A549 (cell line): Measurements from ENCODE around the gene PI4K2B.

Experiments
- CBX2 ChIP-seq: fragments of 200-600 bp; sonication (generic); IDR thresholded peaks from 2 replicates; pipeline ENCODE4 v1.6.1; 2016; ENCODE audit warnings: low read depth, mild to moderate bottlenecking, borderline replicate concordance
- EP300 ChIP-seq, 2 experiments: fragments of >200 bp; sonication (Bioruptor Twin); formaldehyde crosslinking; IDR thresholded peaks; 2 replicates in 1 of 2; 3 replicates in 1 of 2; pipeline ENCODE4 v1.6.1; 2016 to 2017
- MAZ ChIP-seq: fragments of 150-350 bp; IDR thresholded peaks from 2 replicates; pipeline ENCODE4 v1.6.1; 2014; ENCODE audit warnings: antibody characterized with exemption, low read depth, low read length, borderline replicate concordance
- POLR2A ChIP-seq: IDR thresholded peaks from 2 replicates; pipeline ENCODE4 v1.6.1; 2012; ENCODE audit warnings: mild to moderate bottlenecking, low read length
- SMC3 ChIP-seq: fragments of >200 bp; sonication (Bioruptor Twin); formaldehyde crosslinking; IDR thresholded peaks from 3 replicates; pipeline ENCODE4 v1.6.1; 2018; ENCODE audit warnings: inconsistent platforms
- ZC3H11A ChIP-seq: fragments of 450-650 bp; IDR thresholded peaks from 2 replicates; pipeline ENCODE4 v1.6.1; 2014; ENCODE audit warnings: antibody characterized with exemption, mild to moderate bottlenecking
- TF ChIP-seq, protein P1 (sequence below): fragments of >200 bp; sonication (Bioruptor Twin); formaldehyde crosslinking; IDR thresholded peaks from 2 replicates; pipeline ENCODE4 v1.6.1; 2016
- TF ChIP-seq, protein P2 (sequence below): fragments of 200-600 bp; sonication (generic); IDR thresholded peaks from 2 replicates; pipeline ENCODE4 v1.6.1; 2016; ENCODE audit warnings: antibody characterized with exemption, mild to moderate bottlenecking, moderate library complexity
- TF ChIP-seq, protein P3 (sequence below): fragments of >200 bp; sonication (Bioruptor Twin); formaldehyde crosslinking; IDR thresholded peaks from 3 replicates; pipeline ENCODE4 v1.5.1; 2016
- TF ChIP-seq, protein P4 (sequence below): IDR thresholded peaks from 2 replicates; pipeline ENCODE4 v1.6.1; 2012

- TF ChIP-seq, protein P1, sequence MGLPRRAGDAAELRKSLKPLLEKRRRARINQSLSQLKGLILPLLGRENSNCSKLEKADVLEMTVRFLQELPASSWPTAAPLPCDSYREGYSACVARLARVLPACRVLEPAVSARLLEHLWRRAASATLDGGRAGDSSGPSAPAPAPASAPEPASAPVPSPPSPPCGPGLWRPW, result no peak
- TF ChIP-seq POLR2A (no peak), CBX2 (no peak), SMC3 (no peak), MAZ (no peak), EP300 (IDR thresholded peaks at IDR 0.05) (no peak), ZC3H11A (no peak)
- TF ChIP-seq, protein P2, sequence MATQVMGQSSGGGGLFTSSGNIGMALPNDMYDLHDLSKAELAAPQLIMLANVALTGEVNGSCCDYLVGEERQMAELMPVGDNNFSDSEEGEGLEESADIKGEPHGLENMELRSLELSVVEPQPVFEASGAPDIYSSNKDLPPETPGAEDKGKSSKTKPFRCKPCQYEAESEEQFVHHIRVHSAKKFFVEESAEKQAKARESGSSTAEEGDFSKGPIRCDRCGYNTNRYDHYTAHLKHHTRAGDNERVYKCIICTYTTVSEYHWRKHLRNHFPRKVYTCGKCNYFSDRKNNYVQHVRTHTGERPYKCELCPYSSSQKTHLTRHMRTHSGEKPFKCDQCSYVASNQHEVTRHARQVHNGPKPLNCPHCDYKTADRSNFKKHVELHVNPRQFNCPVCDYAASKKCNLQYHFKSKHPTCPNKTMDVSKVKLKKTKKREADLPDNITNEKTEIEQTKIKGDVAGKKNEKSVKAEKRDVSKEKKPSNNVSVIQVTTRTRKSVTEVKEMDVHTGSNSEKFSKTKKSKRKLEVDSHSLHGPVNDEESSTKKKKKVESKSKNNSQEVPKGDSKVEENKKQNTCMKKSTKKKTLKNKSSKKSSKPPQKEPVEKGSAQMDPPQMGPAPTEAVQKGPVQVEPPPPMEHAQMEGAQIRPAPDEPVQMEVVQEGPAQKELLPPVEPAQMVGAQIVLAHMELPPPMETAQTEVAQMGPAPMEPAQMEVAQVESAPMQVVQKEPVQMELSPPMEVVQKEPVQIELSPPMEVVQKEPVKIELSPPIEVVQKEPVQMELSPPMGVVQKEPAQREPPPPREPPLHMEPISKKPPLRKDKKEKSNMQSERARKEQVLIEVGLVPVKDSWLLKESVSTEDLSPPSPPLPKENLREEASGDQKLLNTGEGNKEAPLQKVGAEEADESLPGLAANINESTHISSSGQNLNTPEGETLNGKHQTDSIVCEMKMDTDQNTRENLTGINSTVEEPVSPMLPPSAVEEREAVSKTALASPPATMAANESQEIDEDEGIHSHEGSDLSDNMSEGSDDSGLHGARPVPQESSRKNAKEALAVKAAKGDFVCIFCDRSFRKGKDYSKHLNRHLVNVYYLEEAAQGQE, result no peak
- TF ChIP-seq, protein P3, sequence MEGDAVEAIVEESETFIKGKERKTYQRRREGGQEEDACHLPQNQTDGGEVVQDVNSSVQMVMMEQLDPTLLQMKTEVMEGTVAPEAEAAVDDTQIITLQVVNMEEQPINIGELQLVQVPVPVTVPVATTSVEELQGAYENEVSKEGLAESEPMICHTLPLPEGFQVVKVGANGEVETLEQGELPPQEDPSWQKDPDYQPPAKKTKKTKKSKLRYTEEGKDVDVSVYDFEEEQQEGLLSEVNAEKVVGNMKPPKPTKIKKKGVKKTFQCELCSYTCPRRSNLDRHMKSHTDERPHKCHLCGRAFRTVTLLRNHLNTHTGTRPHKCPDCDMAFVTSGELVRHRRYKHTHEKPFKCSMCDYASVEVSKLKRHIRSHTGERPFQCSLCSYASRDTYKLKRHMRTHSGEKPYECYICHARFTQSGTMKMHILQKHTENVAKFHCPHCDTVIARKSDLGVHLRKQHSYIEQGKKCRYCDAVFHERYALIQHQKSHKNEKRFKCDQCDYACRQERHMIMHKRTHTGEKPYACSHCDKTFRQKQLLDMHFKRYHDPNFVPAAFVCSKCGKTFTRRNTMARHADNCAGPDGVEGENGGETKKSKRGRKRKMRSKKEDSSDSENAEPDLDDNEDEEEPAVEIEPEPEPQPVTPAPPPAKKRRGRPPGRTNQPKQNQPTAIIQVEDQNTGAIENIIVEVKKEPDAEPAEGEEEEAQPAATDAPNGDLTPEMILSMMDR, result no peak
- TF ChIP-seq, protein P4, sequence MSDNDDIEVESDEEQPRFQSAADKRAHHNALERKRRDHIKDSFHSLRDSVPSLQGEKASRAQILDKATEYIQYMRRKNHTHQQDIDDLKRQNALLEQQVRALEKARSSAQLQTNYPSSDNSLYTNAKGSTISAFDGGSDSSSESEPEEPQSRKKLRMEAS, result no peak
Observed at GRCh38 chr4:25252230-25253070, 18.6 kb downstream of the PI4K2B start.
